HL-60/S4 treated with retinoic acid at 250 ng/mL for 4 days and 3 days (cell line): ENCODE measurements around the gene ELMO1.

Experiments
- in situ Hi-C: fragments of 300-500 bp; cut with MboI; formaldehyde crosslinking; loops from 2 replicates; pipeline ENCODE4 v1.7.0; 2022; ENCODE audit warnings: low sequenced_read_pairs

Gene ELMO1

GRCh38 chr7:37352251-37352880 lies 96.3 kb downstream of the ELMO1 start:
- in situ Hi-C loops = no loop called here

GRCh38 chr7:37351716-37352115 lies 96.9 kb downstream of the ELMO1 start:
- in situ Hi-C loops = no loop called here

DNA sequence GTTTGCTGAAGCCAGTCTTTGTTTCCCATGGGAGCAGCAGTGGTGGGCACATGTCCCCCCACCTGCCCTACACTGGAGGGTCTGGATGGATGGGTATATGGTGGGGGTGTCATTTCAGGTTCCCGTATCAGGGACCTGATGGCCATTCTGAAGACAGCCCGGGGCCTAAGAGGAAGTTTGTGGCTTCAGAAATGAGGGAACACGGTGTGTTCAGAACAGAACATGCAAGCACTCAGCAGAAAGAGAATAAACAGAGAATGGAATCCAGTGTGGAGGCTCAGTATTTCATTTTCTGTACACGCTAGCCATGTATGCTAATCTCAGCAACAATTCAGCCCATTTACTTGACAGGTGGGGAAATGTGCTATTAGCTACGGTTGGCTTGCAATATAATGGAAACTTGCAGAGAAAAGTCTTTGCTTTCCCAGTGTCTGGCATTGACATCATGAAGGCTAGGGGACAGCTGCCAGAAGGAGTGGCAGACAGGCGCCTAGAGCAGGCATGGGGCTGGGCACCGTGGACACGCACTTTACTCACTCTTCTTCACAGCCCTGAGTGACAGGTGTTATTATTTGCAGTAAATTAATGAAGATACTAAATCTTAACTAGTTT lies 98.6 kb downstream of the ELMO1 start:
- in situ Hi-C loops = no loop called here

DNA sequence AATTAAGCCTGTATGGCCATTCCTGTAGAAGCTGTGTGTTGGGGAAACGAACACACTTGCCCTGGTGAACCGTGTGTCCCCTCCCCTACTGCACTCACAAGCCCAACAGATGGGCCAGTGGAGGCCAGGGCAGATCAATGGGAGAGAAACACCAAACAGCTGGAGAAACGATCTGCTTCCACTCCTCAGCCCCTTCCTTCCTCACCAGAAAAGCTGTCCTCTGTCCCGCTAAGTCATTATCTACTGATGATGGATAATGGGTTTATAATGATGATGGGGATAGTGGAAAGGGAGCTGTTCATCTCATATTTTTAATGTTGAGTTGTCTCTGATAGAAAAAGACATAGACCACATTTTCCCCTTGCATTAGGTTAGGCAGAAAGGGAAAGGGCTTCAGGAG lies 99.7 kb downstream of the ELMO1 start:
- in situ Hi-C loops = no loop called here

DNA sequence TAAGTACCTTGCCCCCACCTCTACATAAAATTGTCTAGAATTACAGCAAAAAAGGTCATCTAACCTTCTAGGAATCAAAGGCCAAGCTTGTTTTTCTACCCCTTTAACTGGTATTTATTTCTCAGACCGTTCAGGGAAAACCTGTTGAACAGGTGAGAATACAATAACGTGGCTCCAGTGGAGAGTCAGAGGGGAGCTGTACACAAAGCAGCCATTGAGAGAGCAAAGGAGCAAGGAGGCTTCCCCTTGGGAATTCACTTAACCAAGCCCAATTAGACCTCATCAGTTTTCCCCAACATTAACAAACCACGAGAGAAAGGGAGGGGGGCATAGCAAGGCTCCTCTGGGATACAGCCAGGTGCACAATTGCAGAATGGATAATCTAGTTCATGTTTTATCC lies 101.9 kb downstream of the ELMO1 start:
- in situ Hi-C loops = no loop called here

DNA sequence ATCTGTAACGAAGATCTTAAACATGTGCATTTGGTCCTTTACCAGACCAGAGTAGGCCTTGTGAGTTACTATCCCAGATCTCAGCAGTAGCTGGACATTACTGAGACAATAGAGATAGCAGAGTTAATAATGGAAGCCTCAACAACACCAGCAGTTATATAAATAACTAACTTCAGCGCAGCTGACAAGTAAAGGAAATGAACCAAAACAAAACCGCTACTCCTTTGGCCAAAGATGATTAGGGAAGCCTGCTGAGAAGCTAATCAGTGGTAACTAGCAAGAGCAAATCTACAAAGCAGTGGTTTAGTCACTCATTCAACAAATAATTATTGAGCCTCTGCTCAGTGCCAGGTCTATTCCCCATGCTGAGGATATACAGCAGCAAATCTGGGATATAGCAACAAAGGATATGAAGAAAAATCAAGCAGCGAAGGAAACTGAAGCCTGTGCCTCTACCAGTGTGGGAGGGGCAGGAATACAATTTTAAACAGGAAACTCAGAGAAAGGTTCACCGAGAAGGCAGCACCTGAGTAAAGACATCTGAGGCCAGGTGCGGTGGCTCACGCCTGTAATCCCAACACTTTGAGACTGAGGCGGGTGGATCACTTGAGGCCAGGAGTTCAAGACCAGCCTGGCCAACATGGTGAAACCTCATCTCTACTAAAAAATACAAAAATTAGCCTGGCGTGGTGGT lies 103.6 kb downstream of the ELMO1 start:
- in situ Hi-C loops = no loop called here

GRCh38 chr7:37342688-37343471 lies 105.8 kb downstream of the ELMO1 start:
- in situ Hi-C loops = no loop called here

GRCh38 chr7:37342176-37342687 lies 106.4 kb downstream of the ELMO1 start:
- in situ Hi-C loops = no loop called here

GRCh38 chr7:37341033-37341630 lies 107.5 kb downstream of the ELMO1 start:
- in situ Hi-C loops = no loop called here

DNA sequence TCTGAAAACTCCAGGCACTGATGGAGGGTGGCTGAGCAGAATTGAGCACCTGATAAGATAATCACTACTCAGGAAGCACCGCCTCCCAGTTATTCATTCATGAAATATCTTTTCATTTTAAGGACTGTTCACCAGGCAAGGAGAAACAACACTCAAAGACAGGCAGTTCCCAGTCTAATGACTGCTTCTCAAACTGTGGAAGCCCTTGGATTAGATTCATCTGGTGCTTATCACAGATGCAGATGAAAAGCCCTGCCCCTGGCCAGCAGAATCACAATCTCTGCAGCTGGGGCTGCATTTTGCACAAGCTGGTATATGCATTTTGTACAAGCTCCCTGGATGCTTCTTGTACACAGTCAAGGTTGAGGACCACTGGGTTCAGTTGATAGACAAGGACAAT lies 109.7 kb downstream of the ELMO1 start:
- in situ Hi-C loops = no loop called here

DNA sequence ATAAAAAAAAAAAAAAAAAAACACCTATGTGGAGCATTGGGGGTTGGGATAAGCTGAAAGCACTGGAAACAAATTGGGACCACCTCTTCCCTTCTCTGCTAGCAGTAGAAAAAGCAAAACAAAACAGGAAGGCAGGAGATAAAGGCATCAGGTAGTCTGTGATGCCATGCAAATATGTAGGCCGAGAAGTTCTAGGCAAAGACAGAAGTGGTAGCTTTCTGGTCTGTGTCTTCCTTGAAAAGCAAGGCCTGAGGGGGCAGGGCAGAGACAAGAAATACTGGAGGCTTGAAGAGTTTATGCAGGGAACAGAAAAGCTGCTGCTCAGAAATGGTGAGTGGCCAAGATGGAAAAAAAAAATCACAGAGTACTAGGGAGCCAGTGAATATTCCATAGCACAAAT lies 111.1 kb downstream of the ELMO1 start:
- in situ Hi-C loops = no loop called here

DNA sequence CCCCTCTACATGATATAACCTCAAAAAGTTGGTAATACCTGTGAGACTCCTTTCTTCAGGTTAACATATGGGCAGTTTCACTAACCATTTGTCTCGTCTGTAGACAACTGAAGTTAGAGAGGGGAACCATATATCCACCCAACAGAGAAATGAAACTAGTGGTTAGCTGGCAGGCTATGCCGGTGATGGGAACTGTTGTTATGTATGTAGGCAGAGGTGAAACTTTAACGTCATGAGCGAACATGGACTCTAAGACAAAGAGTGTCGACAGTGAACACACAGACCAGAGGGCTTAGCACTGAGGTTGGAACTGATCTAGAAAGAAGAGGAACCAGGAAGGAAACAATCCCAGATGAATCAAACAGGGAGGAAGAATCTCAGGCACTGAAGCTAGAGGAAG lies 112.4 kb downstream of the ELMO1 start:
- in situ Hi-C loops = no loop called here

- in situ Hi-C loops = no loop called here
Observed at GRCh38 chr7:37333075-37333474, 115.6 kb downstream of the ELMO1 start.

DNA sequence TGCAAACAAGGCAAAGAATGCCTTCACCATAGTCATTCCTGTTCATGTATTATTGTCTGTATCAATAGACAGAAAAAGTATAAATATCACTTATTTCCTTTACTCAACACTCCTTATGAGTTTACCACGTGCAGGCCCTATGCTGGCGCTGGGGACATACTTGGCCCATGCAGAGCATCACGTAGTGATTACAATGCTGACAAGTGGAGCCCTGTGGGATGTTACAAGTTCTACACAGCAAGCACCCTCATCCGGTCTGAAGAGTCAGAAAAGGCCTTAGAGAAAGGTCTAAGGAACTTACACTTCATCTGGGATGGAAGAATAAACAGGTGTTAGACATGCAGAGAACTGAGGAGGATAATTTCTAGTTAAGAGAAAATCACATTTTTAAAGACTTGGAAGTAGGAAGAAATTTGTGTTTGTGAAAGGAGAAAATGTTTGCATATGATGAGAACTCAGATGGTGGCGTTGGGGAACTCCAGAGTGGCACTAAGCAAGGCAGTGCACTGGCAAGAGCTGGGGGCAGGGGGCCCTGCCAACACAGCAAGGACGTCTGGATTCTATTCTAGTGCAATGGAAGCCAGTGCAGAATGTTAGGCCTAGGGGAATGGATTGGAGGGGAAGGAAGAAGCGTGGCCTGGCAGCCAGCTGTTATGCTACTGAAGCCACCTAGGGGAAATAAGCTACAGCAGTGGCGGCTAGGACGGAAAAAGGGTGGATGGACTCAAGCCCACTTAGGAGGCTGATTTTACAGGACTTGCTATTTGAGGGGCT lies 116.2 kb downstream of the ELMO1 start:
- in situ Hi-C loops = no loop called here

DNA sequence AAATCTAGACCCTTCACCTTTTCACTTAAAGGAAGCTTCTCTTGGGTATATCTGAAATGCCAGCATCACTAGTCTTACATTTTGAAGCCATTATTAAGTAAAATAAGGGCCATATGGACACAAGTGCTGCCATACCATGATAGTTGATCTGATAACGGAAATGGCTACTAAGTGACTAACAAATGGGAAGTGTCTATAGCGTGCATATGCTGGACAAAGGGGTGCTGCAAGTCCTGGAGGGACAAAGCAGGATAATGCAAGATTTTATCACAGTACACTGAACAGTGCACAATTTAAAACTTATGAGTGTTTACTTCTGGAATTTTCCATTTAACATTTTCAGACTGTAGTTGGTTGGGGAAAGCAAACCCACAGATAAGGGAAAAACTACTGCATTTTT lies 117.9 kb downstream of the ELMO1 start:
- in situ Hi-C loops = no loop called here

GRCh38 chr7:37329940-37330339 lies 118.7 kb downstream of the ELMO1 start:
- in situ Hi-C loops = no loop called here

DNA sequence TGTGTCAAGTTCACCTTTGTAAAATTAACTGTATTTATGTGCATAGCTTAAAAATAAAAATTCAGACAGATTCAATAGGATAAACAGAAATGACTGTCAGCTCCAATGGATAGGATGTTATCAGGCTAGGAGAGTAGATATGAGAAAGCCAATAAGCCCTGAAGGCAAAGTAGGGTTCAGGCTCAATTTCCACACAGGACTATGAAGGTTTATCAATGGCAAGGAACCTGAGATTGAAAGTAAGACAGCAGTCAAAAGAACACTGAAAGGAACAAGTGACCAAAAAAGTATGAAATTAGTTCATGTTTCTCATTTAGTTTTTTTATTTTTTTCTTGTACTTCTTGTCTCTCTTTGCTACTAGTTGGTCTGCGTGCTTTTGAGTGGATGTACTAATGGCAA lies 121.4 kb downstream of the ELMO1 start:
- in situ Hi-C loops = no loop called here

DNA sequence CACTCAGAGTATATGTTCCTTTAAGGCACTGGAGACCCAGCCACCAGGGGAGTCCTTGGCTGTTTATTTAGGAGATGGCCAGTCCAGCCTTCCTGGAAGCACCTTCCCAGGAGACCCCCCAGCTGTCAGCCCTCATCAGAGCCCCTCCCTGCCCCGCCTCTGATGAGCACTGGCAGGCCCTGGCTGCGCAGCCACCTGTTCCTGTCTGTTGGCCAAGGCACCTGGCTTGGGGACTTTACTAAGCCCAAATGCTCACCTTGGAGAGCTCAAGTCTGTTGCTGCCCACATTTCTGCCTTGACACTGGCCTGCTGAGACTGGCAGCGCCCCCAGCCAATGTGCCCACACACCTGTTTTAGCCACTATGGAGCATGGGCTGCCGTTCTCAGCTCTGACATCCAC lies 124.7 kb downstream of the ELMO1 start:
- in situ Hi-C loops = no loop called here

DNA sequence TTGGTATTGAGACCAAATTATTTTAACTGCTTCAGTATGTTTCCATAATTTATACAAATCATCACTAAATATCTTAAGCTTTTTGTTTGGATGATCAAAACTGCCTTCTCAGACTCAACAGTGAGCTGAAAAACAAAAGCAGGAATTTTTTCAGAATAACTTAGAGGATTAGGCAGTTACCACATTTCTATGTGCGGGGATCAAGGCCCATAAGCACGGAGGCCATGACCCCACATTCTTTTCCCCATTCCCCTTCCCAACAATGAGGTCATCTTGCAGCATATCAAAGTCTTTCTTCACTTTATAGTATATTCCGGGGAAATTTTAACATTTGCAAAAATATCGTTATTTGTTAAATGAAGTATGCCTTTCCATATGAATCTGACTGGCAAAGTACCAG lies 125.8 kb downstream of the ELMO1 start:
- in situ Hi-C loops = no loop called here

- in situ Hi-C loops = no loop called here
Observed at GRCh38 chr7:37320848-37321468, 127.7 kb downstream of the ELMO1 start.
